Stimulated activated CD8-positive, alpha-beta memory T cell treated with anti-CD3 and anti-CD28 coated beads, Interleukin-12 subunit alpha, Interleukin-12 subunit beta, amount 100 ng/mL, for 24 hours (primary cell): ENCODE results near the gene NOS1AP.

Experiments
- DNase-seq: peaks from one replicate; pipeline ENCODE4 v3.0.0-alpha.2; 2020; ENCODE audit errors: extremely low read depth

Gene NOS1AP

GRCh38 chr1:162385280-162385623, 315.8 kb downstream of the NOS1AP start:
- no peak for DNase-seq

GRCh38 chr1:162385702-162386101, 316.2 kb downstream of the NOS1AP start:
- DNase-seq = no peak

- DNase-seq = no peak
Observed at GRCh38 chr1:162386292-162387225, 317.1 kb downstream of the NOS1AP start.

- no peak for DNase-seq
Observed at GRCh38 chr1:162387226-162388082, 318.0 kb downstream of the NOS1AP start.

- no peak for DNase-seq
Observed at GRCh38 chr1:162388083-162388594, 318.6 kb downstream of the NOS1AP start.

- DNase-seq = no peak
Observed at GRCh38 chr1:162388615-162389014, 319.1 kb downstream of the NOS1AP start.

GRCh38 chr1:162389021-162389818, 319.7 kb downstream of the NOS1AP start:
- no peak for DNase-seq

- no peak for DNase-seq
Observed at GRCh38 chr1:162389971-162390370, 320.5 kb downstream of the NOS1AP start.

- no peak for DNase-seq
Observed at GRCh38 chr1:162390396-162391185, 321.1 kb downstream of the NOS1AP start.

GRCh38 chr1:162391790-162392563, 322.5 kb downstream of the NOS1AP start:
- DNase-seq = no peak

- DNase-seq = no peak
Observed at GRCh38 chr1:162396201-162396906, 326.9 kb downstream of the NOS1AP start.

GRCh38 chr1:162397039-162397448, 327.6 kb downstream of the NOS1AP start:
- DNase-seq = no peak

- DNase-seq = no peak
Observed at GRCh38 chr1:162397943-162398560, 328.6 kb downstream of the NOS1AP start.

GRCh38 chr1:162398999-162399580, 329.6 kb downstream of the NOS1AP start:
- no peak for DNase-seq

GRCh38 chr1:162400790-162401355, 331.4 kb downstream of the NOS1AP start:
- no peak for DNase-seq

GRCh38 chr1:162404550-162405160, 335.2 kb downstream of the NOS1AP start:
- no peak for DNase-seq

- DNase-seq = no peak
Observed at GRCh38 chr1:162405800-162406199, 336.3 kb downstream of the NOS1AP start.

- no peak for DNase-seq
Observed at GRCh38 chr1:162406811-162407210, 337.3 kb downstream of the NOS1AP start.
